GM21423 (cell line): ENCODE results near the gene HOXA5.

ENCODE experiments used
- ATAC-seq: cut with Tn5 transposase; IDR thresholded peaks from one replicate; pipeline ENCODE4 v1.9.1; 2021; ENCODE audit warnings: mild to moderate bottlenecking, moderate library complexity; ENCODE audit not compliant: unreplicated experiment

HOXA5 gene

DNA sequence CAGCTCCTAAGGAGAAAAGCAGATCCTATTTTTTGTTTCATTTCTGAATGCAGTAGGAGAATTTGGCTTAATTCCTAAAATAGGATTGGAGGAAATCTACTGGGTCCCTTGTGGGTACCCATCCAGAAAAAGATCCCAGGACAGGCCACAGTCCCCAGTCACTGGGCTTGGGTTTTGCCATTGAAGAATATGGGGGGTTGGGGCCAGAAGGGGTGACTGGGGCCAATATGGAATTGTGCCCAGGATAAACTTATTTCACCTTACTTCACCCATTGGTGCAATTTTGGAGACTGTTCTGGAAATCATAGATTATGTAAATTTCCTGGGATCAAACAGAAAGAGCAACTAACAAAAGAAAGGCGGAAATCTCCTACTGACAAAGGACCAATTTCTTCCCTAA is 5.0 kb downstream of the HOXA5 start:
- no peak for ATAC-seq

DNA sequence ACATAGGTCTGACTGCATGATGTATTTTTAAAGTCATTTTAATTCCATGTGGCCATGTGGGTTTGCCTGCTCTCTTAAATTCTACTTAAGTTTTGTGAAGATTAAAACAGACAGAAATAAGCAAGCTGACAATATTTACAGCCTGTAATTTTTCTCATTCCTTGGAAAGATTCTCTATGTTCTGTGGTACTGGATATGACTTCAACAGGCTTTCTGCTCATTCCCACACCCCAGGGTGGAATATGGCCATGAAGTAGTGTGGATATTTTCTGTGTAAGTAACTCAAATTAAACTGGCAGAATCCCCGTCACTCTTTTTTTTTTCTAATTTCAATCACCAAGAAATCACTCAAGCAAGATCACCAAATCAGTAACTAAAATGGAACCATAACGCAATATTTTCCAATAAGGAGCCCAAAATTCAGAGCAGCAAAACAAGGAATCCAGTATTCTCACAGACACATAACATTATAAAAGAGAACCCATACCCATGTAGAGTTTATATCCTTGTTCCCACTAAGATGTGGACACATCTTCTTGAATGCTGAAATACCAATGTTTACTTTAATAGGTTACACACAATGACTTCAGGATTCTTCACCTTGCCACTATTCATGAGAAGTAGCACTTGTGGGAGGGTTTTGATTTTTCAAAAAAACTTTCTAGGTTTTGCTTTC is 5.7 kb downstream of the HOXA5 start:
- ATAC-seq = no peak

DNA sequence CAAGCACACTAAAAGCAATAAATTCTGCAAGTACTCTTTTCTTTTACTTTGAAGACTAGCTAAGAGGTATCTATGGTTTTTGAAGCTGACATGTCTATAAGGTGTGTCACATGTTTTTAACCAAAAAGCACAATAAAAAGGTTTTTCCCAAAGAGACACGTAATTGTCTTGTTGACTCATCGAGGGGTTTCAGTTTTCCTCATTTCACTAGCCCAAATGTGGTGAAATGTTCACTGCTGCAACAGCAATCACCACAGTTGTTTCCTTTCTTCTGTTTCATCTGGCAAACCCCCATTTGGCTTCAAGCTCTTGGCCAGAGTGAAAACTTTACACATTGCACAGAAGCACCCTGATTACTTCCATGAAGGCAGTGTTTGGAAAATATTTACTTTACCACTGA is 9.1 kb downstream of the HOXA5 start:
- ATAC-seq = no peak

DNA sequence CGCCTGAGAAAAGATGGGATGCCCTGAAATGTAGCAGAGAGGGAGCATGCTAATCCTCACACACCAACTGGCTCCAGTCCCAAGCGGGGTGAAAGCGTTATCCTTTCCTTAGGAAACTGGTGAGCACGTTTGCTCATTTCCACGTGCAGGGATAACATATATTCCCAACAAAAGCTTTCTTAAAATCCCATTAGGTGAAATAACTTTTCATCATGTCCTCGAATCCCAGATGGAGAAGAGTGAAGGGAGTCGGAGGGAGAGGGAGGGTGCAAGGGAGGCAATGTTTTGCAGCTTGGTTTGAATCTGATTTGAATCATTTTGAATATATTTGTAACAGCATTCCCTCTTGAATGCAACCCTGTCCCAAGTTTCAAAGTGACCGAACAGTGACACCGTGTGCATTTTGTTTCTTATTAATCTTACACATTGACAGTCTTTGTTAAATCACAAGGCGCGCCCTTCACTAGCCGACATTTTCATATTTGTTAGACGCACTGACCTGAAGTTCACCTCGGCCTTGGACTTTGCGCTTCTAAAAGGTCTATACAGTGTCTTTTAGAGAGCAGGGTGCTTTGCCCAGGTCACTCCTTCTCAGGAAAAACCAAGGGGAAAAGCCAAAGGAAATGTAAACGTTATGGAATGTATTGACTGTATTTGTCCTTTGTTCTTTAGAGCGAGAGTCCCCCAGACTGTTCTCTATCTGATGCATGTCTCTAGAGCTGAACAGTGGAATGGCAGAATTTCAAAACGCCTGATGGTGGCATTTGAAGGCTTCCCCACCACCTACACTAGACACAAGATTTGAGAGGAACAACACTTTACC is 9.9 kb downstream of the HOXA5 start:
- no peak for ATAC-seq

DNA sequence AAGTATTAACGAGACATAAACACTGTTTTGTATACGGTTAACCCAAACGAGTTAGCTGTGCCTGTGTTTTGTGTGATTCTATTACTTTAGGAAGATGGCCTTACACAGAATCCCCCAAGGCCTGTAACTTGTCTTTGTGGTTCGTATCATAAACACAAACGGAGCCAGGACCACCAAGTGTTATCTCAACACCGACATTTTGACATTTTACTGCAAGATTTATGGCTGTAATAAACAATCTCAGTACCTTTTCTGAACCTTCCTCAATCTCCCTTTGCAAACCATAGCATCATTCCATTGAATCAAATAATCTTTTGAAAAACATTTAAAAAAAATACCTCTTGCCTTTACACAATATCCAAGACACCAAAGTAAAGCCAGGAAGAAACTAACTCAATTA is 10.5 kb downstream of the HOXA5 start:
- no peak for ATAC-seq

DNA sequence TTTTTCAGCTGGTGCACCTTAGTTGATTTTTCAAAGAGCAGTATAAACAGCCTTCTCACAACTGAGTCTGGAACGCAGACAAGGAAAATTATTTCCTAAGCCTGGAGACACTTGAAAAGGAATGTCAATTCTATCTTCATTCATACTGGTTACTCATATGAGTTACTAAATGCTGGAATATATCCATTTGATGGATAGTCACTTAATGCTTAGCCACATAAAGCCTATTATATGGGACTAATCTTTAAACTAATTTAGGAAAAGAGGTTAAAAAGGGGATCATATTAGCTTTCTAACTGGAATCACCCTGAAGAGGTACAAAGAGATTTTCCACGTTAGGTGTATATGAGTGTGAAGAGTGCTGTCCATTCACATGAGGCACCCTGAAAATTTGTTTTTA is 11.3 kb downstream of the HOXA5 start:
- ATAC-seq = no peak

DNA sequence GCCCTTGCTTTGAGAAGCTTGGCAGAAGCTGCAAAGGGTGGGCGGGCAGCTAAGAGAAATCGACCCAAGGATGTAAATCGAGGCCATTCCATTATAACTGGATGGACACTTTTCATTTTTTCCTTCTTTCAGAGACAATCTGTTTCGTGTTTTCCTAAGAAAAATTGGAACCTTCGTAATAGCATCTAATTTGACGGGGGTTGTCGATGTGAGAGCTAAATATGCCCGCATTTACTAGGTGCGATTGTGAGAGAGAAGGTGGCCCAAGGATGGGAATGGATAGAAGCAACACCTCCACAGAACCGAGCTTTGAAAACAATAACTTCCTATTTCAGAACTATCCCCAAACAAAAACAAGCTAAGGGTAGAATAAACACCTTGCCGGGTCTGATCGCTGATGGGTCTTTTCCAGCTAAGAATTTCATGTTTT is 12.1 kb downstream of the HOXA5 start:
- no peak for ATAC-seq

DNA sequence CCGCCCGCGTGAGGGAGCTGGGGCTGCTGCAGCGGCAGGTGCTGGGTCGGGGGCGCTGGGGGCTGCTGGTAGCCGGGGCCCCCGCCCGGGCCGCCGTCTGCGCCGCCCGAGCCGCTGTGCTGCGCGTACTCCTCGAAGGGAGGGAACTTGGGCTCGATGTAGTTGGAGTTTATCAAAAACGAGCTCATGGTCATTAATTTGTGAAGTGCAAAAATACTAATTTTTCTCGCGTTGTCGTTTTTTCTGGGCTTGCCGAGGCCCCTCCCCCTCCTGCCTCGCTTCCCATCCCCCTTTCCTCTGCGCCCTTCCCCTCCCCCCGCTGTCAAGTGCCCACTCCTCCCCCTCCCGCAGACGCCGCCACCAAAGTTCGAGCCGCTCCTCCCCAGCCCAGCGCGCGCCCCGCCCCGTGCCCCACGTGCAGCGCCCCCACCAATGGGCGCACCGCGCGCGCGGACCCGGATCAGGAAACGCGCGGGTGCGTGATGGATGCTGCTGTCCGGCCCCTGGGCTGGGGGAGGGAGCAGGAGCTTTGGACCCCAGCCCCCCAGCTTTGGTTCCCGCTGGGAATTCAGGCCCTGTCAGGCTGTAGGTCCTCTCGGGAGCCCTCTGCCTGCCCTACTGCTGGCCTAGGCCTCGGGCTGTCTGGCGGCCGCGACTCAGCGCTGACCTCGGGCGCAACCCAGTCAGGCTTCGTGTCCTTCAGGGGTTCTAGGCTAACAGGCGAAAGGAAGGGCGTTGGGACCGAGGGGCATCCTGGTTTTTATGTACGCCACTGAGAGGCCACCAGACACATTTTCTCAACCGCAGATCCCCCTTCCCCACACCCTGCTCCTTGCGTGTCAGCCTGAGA is 12.7 kb downstream of the HOXA5 start, which contains the start of gene HOXA4:
Gene HOXA4 (minus strand): TSS at position 218 of the 850 bp plus-strand sequence. CDS start 24 bp downstream, at position 194.
- peak; percentile 71 for ATAC-seq

DNA sequence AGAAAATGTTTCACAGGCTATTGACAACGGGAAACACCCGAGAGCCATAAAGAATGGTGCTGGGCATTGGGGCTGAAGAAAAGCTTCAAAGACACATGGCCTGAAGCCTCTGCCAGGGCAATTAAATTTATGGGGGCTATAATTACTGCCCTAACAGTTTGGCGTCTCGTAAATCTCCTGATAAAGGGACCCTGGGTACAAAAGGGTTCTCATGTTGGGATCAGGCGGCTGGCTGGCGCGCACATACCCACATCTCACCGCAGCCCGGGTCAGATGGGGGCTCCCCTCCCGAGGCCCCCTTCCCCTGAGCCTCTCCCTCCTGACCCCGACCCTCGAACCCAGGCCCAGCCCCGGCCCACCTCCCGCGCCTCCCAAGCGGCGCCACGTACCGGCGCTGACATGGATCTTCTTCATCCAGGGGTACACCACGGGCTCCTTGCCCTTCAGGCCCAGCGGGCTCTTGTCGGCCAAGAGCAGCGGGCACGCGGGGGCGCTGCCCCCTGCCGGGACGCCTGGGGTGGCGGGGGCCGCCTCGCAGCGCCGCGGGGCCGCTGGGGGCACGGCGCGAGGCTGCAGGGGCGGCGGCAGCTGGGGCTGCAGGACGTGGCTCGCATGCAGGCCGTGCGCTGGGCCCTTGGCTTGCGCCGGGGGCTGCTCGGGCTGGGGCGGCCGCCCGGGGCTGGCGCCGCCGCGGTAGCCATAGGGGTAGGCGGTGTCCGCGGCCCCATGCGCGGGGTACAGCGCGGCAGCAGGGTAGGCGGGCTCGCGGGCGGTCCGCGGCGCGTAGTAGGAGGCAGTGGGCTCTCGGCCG is 13.5 kb downstream of the HOXA5 start:
- no peak for ATAC-seq

DNA sequence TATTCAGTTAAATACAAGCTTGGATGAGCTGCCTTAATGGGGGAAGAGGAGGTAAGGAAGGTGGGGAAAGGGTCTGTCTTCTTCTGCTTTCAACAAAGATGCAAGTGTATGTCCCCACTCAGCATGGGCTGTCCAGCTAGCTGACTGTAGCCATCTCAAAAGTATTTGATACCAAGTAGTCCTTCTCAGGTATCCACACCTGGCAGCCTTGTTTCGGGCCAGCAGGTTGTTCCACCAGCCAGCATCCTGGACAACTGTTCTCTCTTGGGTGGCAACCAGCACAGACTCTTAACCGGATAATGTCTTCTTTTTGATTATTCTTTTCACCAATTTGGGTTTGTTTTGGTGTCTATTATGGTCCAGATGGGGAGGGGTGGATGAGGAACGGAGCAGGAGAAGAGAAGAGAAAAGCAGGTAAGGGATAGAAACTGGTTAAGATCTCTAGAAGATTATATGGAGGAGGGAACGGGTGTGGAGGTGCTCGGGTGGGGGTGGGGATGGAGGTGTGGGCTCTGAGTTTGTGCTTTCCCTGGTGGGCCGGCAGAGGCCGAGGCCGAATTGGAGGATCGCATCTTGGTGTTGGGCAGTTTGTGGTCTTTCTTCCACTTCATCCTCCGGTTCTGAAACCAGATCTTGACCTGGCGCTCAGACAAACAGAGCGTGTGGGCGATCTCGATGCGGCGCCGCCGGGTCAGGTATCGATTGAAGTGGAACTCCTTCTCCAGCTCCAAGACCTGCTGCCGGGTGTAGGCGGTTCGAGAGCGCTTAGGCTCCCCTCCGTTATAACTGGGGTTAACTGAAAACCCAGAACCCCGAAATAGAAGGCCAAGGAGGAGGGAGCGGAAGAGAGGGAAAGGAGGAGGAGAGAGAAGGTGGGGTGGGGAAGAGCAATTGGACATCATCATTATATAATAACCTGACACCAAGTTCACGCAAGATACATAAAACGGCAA is 14.4 kb downstream of the HOXA5 start:
- no peak for ATAC-seq

DNA sequence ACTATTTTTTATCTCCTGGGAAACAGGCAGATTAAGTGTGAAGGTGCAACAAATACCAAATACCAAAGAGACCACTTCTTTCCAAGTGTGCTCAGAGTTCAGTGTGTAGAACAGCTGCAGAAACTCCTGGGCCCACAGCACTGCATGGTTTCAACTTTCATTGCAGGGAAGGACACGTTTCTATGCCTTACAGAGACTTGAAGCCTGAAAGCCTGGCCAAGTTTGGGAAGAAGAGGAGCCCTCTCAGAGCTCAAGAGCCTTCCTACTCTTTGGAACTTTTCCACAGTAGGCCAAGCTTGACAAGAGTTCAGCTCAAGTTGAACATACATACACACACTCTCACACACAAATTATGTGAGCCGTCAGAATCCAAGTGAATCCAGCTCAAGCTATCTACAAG is 15.4 kb downstream of the HOXA5 start:
- ATAC-seq = no peak

DNA sequence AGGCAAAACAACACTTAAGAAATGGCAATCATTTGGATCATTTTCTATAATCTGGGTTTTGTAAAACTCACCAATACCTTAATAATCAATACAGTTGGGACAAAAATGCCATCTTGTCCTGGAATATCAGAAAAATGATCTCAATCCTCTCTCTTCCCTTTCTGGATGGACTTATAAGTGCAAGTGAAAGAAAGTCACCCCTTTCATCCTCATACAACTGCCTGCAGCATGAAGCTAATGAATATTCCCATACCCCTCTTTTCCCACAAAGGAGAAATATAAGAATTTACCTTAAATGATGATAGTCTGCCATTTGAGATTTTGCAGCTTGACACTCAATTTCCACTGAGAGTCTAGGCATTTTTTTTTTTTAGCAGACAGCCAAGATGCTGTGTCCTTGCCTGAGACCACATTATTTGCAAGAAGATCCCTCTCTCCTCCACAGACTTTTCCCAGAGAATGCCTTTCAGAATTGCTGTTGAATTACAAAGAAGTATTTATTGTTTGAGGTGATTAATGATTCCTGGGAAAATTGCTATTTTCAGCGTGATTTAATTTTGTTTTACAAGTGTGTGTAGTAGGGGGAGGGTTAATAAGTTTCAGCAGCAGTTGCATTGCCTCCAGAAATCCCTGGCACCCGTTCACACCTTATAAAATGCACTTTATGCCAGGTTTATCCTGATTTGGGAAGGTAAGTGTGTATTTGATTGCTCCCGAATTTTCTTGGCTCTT is 16.7 kb downstream of the HOXA5 start:
- no peak for ATAC-seq

DNA sequence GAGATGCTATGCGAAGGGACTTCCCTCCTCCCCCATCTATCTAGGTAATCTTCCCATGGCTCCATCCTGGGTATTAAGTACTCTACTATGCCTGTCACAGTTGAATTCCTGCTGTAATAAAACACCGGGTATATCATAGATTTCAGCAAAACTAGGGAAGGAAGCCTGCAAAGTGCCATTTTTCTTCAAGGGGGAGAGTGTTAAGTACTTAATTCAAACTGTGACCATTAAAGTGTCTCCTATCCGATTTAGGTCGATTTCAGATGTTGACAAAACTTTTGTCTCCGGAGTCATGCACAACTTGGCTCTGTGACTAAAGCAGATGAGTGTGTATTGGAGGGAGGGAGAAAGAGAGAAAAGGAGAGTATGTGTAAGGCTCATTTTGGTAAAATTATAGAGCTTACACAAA is 17.5 kb downstream of the HOXA5 start:
- no peak for ATAC-seq

DNA sequence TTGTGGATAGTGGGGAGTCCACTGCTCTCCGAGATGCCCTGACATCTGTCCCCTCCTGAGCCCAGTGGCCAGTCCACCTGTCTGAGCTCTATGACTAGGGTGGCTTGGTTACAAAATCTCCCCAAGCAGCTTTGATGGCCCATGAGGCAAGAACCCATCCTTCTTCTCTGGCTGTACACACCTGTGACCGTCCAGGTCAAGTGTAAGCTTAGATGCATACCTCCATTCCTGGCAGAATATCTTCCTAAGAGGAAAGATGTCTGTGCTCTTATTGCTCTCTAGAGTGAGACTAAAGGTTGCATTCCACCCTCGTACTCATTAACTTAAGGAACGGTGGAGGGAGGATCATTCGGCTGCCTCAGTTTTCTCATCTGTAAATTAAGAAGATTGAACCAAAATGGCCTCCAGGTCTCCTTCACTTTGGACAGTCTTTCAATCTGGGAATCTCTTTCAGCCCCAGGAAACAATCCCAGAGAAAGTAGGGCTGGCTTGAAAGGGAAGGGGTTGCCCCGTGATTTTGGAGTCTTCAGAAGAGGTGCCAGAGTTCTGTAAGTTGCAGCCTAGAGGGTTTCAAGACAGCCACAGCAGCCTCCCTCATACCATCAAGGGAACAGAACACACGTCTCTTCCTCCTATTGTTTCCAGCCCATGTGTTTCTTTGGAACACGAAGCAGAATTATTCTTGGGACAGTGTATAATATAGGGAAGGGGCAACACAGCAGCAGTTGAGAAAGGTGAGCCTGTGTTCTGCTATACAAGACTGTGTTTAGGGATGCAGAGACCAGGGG is 18.4 kb downstream of the HOXA5 start:
- no peak for ATAC-seq

DNA sequence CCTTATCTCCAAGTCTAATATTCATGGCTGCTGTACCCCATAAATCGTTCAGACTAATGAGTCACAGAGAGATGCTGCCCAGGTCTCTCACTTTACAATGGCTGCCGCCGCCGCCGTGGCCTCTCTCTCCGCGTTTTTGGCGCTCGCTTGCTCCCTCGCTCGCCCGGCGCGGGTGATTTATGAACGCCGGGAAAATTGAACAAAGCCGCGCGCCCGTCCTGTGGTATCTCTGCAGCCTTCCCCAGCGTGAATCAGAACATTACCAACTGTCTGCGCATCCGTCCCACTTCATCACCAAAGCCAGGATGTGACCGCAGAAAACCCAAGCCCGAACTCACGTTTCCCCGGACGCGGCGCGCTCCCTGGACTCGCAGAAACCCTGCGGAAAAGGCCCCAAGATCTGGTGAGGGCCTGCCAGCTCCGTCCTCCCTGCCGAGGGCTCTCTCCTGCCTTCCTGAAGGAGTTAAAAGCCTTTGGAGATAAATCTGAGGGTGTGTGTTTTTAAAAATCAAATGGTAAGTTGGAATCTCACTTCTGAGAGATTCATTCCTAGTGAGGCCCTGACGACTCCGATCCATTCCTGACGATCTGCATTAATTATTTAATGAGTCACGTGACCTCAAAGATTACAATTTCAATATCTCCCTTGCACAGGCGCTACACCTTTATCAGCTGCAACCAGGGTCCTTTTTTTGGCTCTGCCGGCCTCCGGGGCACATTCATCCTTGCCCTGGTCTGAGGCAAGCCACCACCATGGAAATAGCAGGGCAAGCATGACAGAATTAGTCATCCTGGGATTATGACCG is 19.2 kb downstream of the HOXA5 start:
- ATAC-seq = no peak

DNA sequence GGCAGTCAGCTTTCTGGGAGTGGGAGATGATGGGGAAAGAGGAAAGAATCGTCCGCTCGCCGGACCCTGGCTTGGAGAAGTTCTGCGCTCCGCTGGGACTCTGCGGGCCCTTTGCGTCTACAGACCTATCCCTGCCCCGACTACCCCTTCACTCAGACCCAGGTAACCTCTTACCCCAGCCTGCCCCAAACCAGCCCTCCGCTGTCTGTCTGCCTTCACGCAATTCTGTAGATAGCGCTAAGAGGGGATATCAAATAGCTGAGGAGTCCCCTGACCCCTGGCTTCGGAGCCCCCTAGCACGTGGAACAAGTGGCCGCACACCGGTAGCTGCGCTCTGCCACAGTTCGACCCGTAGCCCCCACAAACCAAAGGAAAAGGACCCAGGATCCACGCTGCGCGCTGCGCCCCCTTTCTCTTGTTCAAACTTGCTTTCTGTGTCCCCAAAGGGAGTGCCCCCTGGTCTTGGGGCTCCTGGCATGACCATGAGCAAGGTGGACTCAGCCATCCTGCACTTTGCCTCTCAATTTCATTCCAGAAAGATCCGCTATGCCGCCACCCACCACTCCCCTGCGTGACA is 19.9 kb downstream of the HOXA5 start:
- no peak for ATAC-seq

DNA sequence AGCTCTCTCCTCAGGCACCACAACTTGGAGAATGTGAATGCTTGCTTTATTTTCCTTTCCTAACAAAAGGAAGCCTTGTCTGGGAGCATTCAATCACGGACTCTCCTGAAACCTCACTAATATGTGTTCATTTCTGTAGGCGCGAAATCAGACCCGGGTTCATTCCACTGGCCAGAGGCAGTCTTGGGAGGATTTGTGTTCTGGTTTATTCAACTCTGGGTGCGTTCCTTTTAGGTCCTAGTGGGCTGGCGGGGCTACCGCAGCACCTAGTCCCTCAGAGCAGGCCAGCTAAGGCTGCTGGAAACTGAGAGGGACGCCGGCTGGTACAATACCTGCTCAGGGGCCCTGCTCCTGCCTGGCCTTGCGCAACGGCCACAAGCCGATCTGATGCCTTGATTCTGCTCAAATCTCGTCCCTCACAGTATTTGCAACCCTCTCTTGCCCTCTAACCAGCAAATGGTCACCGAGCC is 20.4 kb downstream of the HOXA5 start:
- no peak for ATAC-seq
